HEK293T (cell line): ENCODE measurements around the gene THSD4.

Source experiments
- ARNT ChIP-seq: fragments of 450-650 bp; IDR thresholded peaks from 2 replicates; pipeline ENCODE4 v1.6.1; 2017; ENCODE audit warnings: mild to moderate bottlenecking
- CTBP1 ChIP-seq: fragments of 450-650 bp; IDR thresholded peaks from 2 replicates; pipeline ENCODE4 v1.6.1; 2016; ENCODE audit warnings: borderline replicate concordance
- ELF4 ChIP-seq: fragments of 450-650 bp; IDR thresholded peaks from 2 replicates; pipeline ENCODE4 v1.6.1; 2017; ENCODE audit warnings: antibody characterized with exemption
- FOXA1 ChIP-seq: fragments of 450-650 bp; IDR thresholded peaks from 2 replicates; pipeline ENCODE4 v1.6.1; 2016; ENCODE audit warnings: mild to moderate bottlenecking
- FOXK2 ChIP-seq: fragments of 450-650 bp; IDR thresholded peaks from 2 replicates; pipeline ENCODE4 v1.6.1; 2016; ENCODE audit warnings: mild to moderate bottlenecking
- FOXM1 ChIP-seq: fragments of 450-650 bp; IDR thresholded peaks from 2 replicates; pipeline ENCODE4 v1.6.1; 2017; ENCODE audit warnings: mild to moderate bottlenecking, borderline replicate concordance
- HDGF ChIP-seq: fragments of 450-650 bp; IDR thresholded peaks from 2 replicates; pipeline ENCODE4 v1.6.1; 2017; ENCODE audit warnings: antibody characterized with exemption, borderline replicate concordance
- L3MBTL2 ChIP-seq: fragments of 450-650 bp; conservative IDR thresholded peaks from 2 replicates; pipeline ENCODE4 v1.6.1; 2016; ENCODE audit warnings: mild to moderate bottlenecking
- SP1 ChIP-seq: fragments of 450-650 bp; IDR thresholded peaks from 2 replicates; pipeline ENCODE4 v1.6.1; 2017
- SUZ12 ChIP-seq: fragments of 450-650 bp; IDR thresholded peaks from 2 replicates; pipeline ENCODE4 v1.6.1; 2016; ENCODE audit warnings: mild to moderate bottlenecking
- TARDBP ChIP-seq: fragments of 450-650 bp; IDR thresholded peaks from 2 replicates; pipeline ENCODE4 v1.6.1; 2016
- ZNF384 ChIP-seq: fragments of 450-650 bp; IDR thresholded peaks from 2 replicates; pipeline ENCODE4 v1.6.1; 2016
- TF ChIP-seq, protein P1 (sequence below): fragments of 450-650 bp; IDR thresholded peaks from 2 replicates; pipeline ENCODE4 v1.6.1; 2016

DNA sequence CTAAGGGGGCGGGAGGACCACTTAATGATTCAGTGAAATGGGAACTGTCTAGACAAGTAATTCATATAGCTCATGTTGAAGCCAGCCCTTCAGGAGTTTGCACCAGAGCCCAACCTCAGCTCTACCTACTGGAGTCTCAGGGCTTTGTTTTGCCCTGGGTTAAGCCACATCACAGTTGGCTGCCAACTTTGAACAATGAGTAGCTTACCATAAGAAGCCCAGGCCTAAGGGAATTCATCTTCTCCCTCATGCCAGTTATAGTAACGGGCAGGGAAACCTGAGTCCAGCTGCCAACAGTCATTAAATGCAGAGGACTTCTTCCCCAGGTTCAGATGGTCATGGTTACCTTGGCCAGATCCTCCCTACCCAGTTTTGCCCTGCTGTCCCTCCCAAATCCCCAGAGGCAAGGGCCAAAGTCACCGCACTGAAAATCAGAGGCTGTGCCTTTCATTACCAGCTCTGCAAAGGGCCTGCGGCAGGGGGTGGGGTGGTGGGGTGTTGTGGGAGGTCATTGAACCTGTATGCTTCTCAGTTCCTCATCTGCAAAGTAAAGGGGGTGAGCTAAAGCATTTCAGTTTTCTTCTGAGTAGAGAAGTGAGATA, 392.9 kb downstream of the THSD4 start:
- no peak for TF ChIP-seq TARDBP
- no peak for TF ChIP-seq HDGF
- no peak for TF ChIP-seq ELF4
- no peak for TF ChIP-seq L3MBTL2
- TF ChIP-seq FOXA1, result no peak
- TF ChIP-seq, protein P1, sequence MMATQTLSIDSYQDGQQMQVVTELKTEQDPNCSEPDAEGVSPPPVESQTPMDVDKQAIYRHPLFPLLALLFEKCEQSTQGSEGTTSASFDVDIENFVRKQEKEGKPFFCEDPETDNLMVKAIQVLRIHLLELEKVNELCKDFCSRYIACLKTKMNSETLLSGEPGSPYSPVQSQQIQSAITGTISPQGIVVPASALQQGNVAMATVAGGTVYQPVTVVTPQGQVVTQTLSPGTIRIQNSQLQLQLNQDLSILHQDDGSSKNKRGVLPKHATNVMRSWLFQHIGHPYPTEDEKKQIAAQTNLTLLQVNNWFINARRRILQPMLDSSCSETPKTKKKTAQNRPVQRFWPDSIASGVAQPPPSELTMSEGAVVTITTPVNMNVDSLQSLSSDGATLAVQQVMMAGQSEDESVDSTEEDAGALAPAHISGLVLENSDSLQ, result no peak
- no peak for TF ChIP-seq CTBP1
- TF ChIP-seq SUZ12, result no peak
- TF ChIP-seq SP1, result no peak
- no peak for TF ChIP-seq FOXK2
- no peak for TF ChIP-seq ARNT
- TF ChIP-seq ZNF384, result no peak
- no peak for TF ChIP-seq FOXM1
